ENCODE results near the gene KCNH1.

Gene KCNH1

GRCh38 chr1:211135342-211135950, 1.5 kb upstream of the KCNH1 start:
- peaks cover 3% of the 10 kb centered on the region; the same call in 1 of the 2 replicates for H3K4me1 ChIP-seq (ENCODE audit: control insufficient read depth, insufficient read depth, low read length)
- H3K9ac ChIP-seq (ENCODE audit: low read depth, low read length): no peak overlapping the region
- H3K4me3 ChIP-seq (ENCODE audit: low read depth, low read length): no peak overlapping the region
- H3K36me3 ChIP-seq (ENCODE audit: control insufficient read depth, insufficient read depth, low read length): no peaks in the 10 kb centered on the region
- H3K27ac ChIP-seq (ENCODE audit: low read depth, low read length): no peak overlapping the region
- H3K27me3 ChIP-seq (ENCODE audit: control insufficient read depth, insufficient read depth, low read length): peaks cover 29% of the 10 kb centered on the region
- no peaks in the 10 kb centered on the region for H3K9me3 ChIP-seq (ENCODE audit: control insufficient read depth, insufficient read depth, low read length)

- Histone ChIP-seq H3K27ac (ENCODE audit: low read depth, low read length) (no peak overlapping the region), H3K9ac (ENCODE audit: low read depth, low read length) (no peak overlapping the region), H3K27me3 (ENCODE audit: control insufficient read depth, insufficient read depth, low read length) (peaks cover 29% of the 10 kb centered on the region), H3K4me3 (ENCODE audit: low read depth, low read length) (peak overlapping the region; percentile 68), H3K36me3 (ENCODE audit: control insufficient read depth, insufficient read depth, low read length) (no peaks in the 10 kb centered on the region), H3K4me1 (ENCODE audit: control insufficient read depth, insufficient read depth, low read length) (peaks cover 3% of the 10 kb centered on the region; the same call in 1 of the 2 replicates), H3K9me3 (ENCODE audit: control insufficient read depth, insufficient read depth, low read length) (no peaks in the 10 kb centered on the region)
Measured at GRCh38 chr1:211133393-211133835, 534 bp downstream of the KCNH1 start.

- Histone ChIP-seq H3K27me3 (ENCODE audit: control insufficient read depth, insufficient read depth, low read length) (peaks cover 29% of the 10 kb centered on the region), H3K4me3 (ENCODE audit: low read depth, low read length) (peak overlapping the region; percentile 68), H3K9ac (ENCODE audit: low read depth, low read length) (no peak overlapping the region), H3K9me3 (ENCODE audit: control insufficient read depth, insufficient read depth, low read length) (no peaks in the 10 kb centered on the region), H3K36me3 (ENCODE audit: control insufficient read depth, insufficient read depth, low read length) (no peaks in the 10 kb centered on the region), H3K4me1 (ENCODE audit: control insufficient read depth, insufficient read depth, low read length) (peaks cover 3% of the 10 kb centered on the region; the same call in 1 of the 2 replicates), H3K27ac (ENCODE audit: low read depth, low read length) (no peak overlapping the region)
Measured at GRCh38 chr1:211132721-211133392, 1.1 kb downstream of the KCNH1 start.

- Histone ChIP-seq H3K9me3 (ENCODE audit: control insufficient read depth, insufficient read depth, low read length) (no peaks in the 10 kb centered on the region), H3K9ac (ENCODE audit: low read depth, low read length) (no peak overlapping the region), H3K27ac (ENCODE audit: low read depth, low read length) (no peak overlapping the region), H3K27me3 (ENCODE audit: control insufficient read depth, insufficient read depth, low read length) (peaks cover 29% of the 10 kb centered on the region), H3K36me3 (ENCODE audit: control insufficient read depth, insufficient read depth, low read length) (no peaks in the 10 kb centered on the region), H3K4me1 (ENCODE audit: control insufficient read depth, insufficient read depth, low read length) (peaks cover 3% of the 10 kb centered on the region; the same call in 1 of the 2 replicates), H3K4me3 (ENCODE audit: low read depth, low read length) (no peak overlapping the region)
Measured at GRCh38 chr1:211129776-211130175, 4.2 kb downstream of the KCNH1 start.

- H3K27me3 ChIP-seq (ENCODE audit: control insufficient read depth, insufficient read depth, low read length): peaks cover 12% of the 10 kb centered on the region
- no peak overlapping the region for H3K27ac ChIP-seq (ENCODE audit: low read depth, low read length)
- no peaks in the 10 kb centered on the region for H3K36me3 ChIP-seq (ENCODE audit: control insufficient read depth, insufficient read depth, low read length)
- no peak overlapping the region for H3K4me3 ChIP-seq (ENCODE audit: low read depth, low read length)
- no peaks in the 10 kb centered on the region for H3K9me3 ChIP-seq (ENCODE audit: control insufficient read depth, insufficient read depth, low read length)
- no peaks in the 10 kb centered on the region for H3K4me1 ChIP-seq (ENCODE audit: control insufficient read depth, insufficient read depth, low read length)
- H3K9ac ChIP-seq (ENCODE audit: low read depth, low read length): no peak overlapping the region
Measured at GRCh38 chr1:211127166-211127565, 6.8 kb downstream of the KCNH1 start.

GRCh38 chr1:211126622-211127021, 7.3 kb downstream of the KCNH1 start:
- Histone ChIP-seq H3K4me1 (ENCODE audit: control insufficient read depth, insufficient read depth, low read length) (no peaks in the 10 kb centered on the region), H3K9me3 (ENCODE audit: control insufficient read depth, insufficient read depth, low read length) (no peaks in the 10 kb centered on the region), H3K36me3 (ENCODE audit: control insufficient read depth, insufficient read depth, low read length) (no peaks in the 10 kb centered on the region), H3K27me3 (ENCODE audit: control insufficient read depth, insufficient read depth, low read length) (peaks cover 6% of the 10 kb centered on the region; the same call in 1 of the 2 replicates), H3K9ac (ENCODE audit: low read depth, low read length) (no peak overlapping the region), H3K27ac (ENCODE audit: low read depth, low read length) (no peak overlapping the region), H3K4me3 (ENCODE audit: low read depth, low read length) (no peak overlapping the region)

GRCh38 chr1:211118407-211119102, 15.4 kb downstream of the KCNH1 start:
- Histone ChIP-seq H3K27me3 (ENCODE audit: control insufficient read depth, insufficient read depth, low read length) (no peaks in the 10 kb centered on the region), H3K4me1 (ENCODE audit: control insufficient read depth, insufficient read depth, low read length) (0 out of 2 replicates have a peak, but pooled peaks cover 4% of the 10 kb centered on the region), H3K9ac (ENCODE audit: low read depth, low read length) (no peak overlapping the region), H3K36me3 (ENCODE audit: control insufficient read depth, insufficient read depth, low read length) (no peaks in the 10 kb centered on the region), H3K4me3 (ENCODE audit: low read depth, low read length) (no peak overlapping the region), H3K9me3 (ENCODE audit: control insufficient read depth, insufficient read depth, low read length) (no peaks in the 10 kb centered on the region), H3K27ac (ENCODE audit: low read depth, low read length) (no peak overlapping the region)

GRCh38 chr1:211114446-211114845, 19.5 kb downstream of the KCNH1 start:
- H3K4me1 ChIP-seq (ENCODE audit: control insufficient read depth, insufficient read depth, low read length): 0 out of 2 replicates have a peak, but pooled peaks cover 4% of the 10 kb centered on the region
- H3K9me3 ChIP-seq (ENCODE audit: control insufficient read depth, insufficient read depth, low read length): no peaks in the 10 kb centered on the region
- no peak overlapping the region for H3K9ac ChIP-seq (ENCODE audit: low read depth, low read length)
- no peaks in the 10 kb centered on the region for H3K27me3 ChIP-seq (ENCODE audit: control insufficient read depth, insufficient read depth, low read length)
- H3K4me3 ChIP-seq (ENCODE audit: low read depth, low read length): no peak overlapping the region
- no peaks in the 10 kb centered on the region for H3K36me3 ChIP-seq (ENCODE audit: control insufficient read depth, insufficient read depth, low read length)
- H3K27ac ChIP-seq (ENCODE audit: low read depth, low read length): no peak overlapping the region

GRCh38 chr1:211113566-211113965, 20.4 kb downstream of the KCNH1 start:
- 0 out of 2 replicates have a peak, but pooled peaks cover 2% of the 10 kb centered on the region for H3K4me1 ChIP-seq (ENCODE audit: control insufficient read depth, insufficient read depth, low read length)
- H3K4me3 ChIP-seq (ENCODE audit: low read depth, low read length): no peak overlapping the region
- H3K9ac ChIP-seq (ENCODE audit: low read depth, low read length): no peak overlapping the region
- no peak overlapping the region for H3K27ac ChIP-seq (ENCODE audit: low read depth, low read length)
- H3K9me3 ChIP-seq (ENCODE audit: control insufficient read depth, insufficient read depth, low read length): no peaks in the 10 kb centered on the region
- no peaks in the 10 kb centered on the region for H3K36me3 ChIP-seq (ENCODE audit: control insufficient read depth, insufficient read depth, low read length)
- H3K27me3 ChIP-seq (ENCODE audit: control insufficient read depth, insufficient read depth, low read length): no peaks in the 10 kb centered on the region

GRCh38 chr1:211111351-211111750, 22.6 kb downstream of the KCNH1 start:
- Histone ChIP-seq H3K27ac (ENCODE audit: low read depth, low read length) (no peak overlapping the region), H3K4me3 (ENCODE audit: low read depth, low read length) (no peak overlapping the region), H3K36me3 (ENCODE audit: control insufficient read depth, insufficient read depth, low read length) (no peaks in the 10 kb centered on the region), H3K4me1 (ENCODE audit: control insufficient read depth, insufficient read depth, low read length) (no peaks in the 10 kb centered on the region), H3K9ac (ENCODE audit: low read depth, low read length) (no peak overlapping the region), H3K9me3 (ENCODE audit: control insufficient read depth, insufficient read depth, low read length) (no peaks in the 10 kb centered on the region), H3K27me3 (ENCODE audit: control insufficient read depth, insufficient read depth, low read length) (no peaks in the 10 kb centered on the region)

GRCh38 chr1:211101481-211101880, 32.5 kb downstream of the KCNH1 start:
- no peaks in the 10 kb centered on the region for H3K9me3 ChIP-seq (ENCODE audit: control insufficient read depth, insufficient read depth, low read length)
- no peak overlapping the region for H3K27ac ChIP-seq (ENCODE audit: low read depth, low read length)
- no peak overlapping the region for H3K4me3 ChIP-seq (ENCODE audit: low read depth, low read length)
- H3K27me3 ChIP-seq (ENCODE audit: control insufficient read depth, insufficient read depth, low read length): no peaks in the 10 kb centered on the region
- no peaks in the 10 kb centered on the region for H3K36me3 ChIP-seq (ENCODE audit: control insufficient read depth, insufficient read depth, low read length)
- H3K9ac ChIP-seq (ENCODE audit: low read depth, low read length): no peak overlapping the region
- no peaks in the 10 kb centered on the region for H3K4me1 ChIP-seq (ENCODE audit: control insufficient read depth, insufficient read depth, low read length)
